PC-3 (cell line): Measurements from ENCODE around the gene BTBD2. TPM values are rescaled to one million over a fixed set of nuclear protein-coding genes. Genes with fewer than 3 reads are reported as not detected.

Experiments used
- ATAC-seq: fragments of 200-7000 bp; cut with Tn5 transposase; 2 replicates; pipeline ENCODE4 v1.9.1; 2020; ENCODE audit warnings: mild to moderate bottlenecking, moderate library complexity
- BruUV-seq: library from RNA; stranded (reverse); fragments of 400-500 nt; replicated peaks from 2 replicates; lab custom pipeline; 2021; lab: Mats Ljungman, UMichigan
- CTCF ChIA-PET: fragments of 300-600 bp; sonication (Branson Sonifier 250); formaldehyde crosslinking; loops from one replicate; lab custom pipeline; 2022; ENCODE audit warnings: antibody characterized with exemption; lab: Charles Lee
- POLR2A ChIA-PET: fragments of 300-600 bp; sonication (Branson Sonifier 250); formaldehyde crosslinking; loops from one replicate; lab custom pipeline; 2022; ENCODE audit warnings: antibody characterized with exemption; ENCODE audit not compliant: unreplicated experiment; lab: Charles Lee
- DNase-seq: peaks from one replicate; pipeline ENCODE4 v3.0.0-alpha.2; 2015
- H2AFZ ChIP-seq: fragments of 300-600 bp; sonication (generic); 2 replicates; pipeline ENCODE4 v1.6.0; 2016; ENCODE audit warnings: antibody characterized with exemption, low read length
- H3F3A ChIP-seq: fragments of 300-600 bp; sonication (generic); one replicate; pipeline ENCODE4 v1.6.0; 2017; ENCODE audit warnings: antibody characterized with exemption, low read length, control low read depth, mild to moderate bottlenecking; ENCODE audit not compliant: unreplicated experiment
- H3K27ac ChIP-seq: fragments of 300-600 bp; sonication (generic); 2 replicates; pipeline ENCODE4 v1.5.1; 2016; ENCODE audit warnings: mild to moderate bottlenecking, low read length
- H3K27me3 ChIP-seq: fragments of 300-600 bp; sonication (generic); 2 replicates; pipeline ENCODE4 v1.6.1; 2016; ENCODE audit warnings: low read length, mixed read lengths
- H3K36me3 ChIP-seq: fragments of 300-600 bp; sonication (generic); 2 replicates; pipeline ENCODE4 v1.6.1; 2016; ENCODE audit warnings: low read depth, mixed run types, low read length, mixed read lengths
- H3K4me1 ChIP-seq: fragments of 300-600 bp; sonication (generic); 2 replicates; pipeline ENCODE4 v1.5.1; 2016; ENCODE audit warnings: low read length; ENCODE audit not compliant: insufficient read depth
- H3K4me2 ChIP-seq: fragments of 300-600 bp; sonication (generic); 2 replicates; pipeline ENCODE4 v1.6.0; 2016; ENCODE audit warnings: low read length
- H3K4me3 ChIP-seq: fragments of 300-600 bp; sonication (generic); 2 replicates; pipeline ENCODE4 v1.5.1; 2016; ENCODE audit warnings: mild to moderate bottlenecking, low read length, mixed read lengths
- H3K79me2 ChIP-seq: fragments of 300-600 bp; sonication (generic); 2 replicates; pipeline ENCODE4 v1.6.1; 2017; ENCODE audit warnings: low read length, mixed read lengths
- H3K9ac ChIP-seq: fragments of 300-600 bp; sonication (generic); 2 replicates; pipeline ENCODE4 v1.6.0; 2016; ENCODE audit warnings: mild to moderate bottlenecking, low read length
- H3K9me2 ChIP-seq: fragments of 300-600 bp; sonication (generic); replicated peaks from 2 replicates; pipeline ENCODE4 v1.6.1; 2016; ENCODE audit warnings: mixed run types, low read length, mixed read lengths
- H3K9me3 ChIP-seq: fragments of 300-600 bp; sonication (generic); 2 replicates; pipeline ENCODE4 v1.6.1; 2016; ENCODE audit warnings: low read length, mixed read lengths
- H4K20me1 ChIP-seq: fragments of 300-600 bp; sonication (generic); 2 replicates; pipeline ENCODE4 v1.6.1; 2016; ENCODE audit warnings: low read length, mixed read lengths
- CTCF ChIP-seq: fragments of 300-600 bp; sonication (generic); conservative IDR thresholded peaks from 2 replicates; pipeline ENCODE4 v1.5.1; 2017; ENCODE audit warnings: antibody characterized with exemption, low read depth, mild to moderate bottlenecking, low read length
- EZH2 ChIP-seq: fragments of 300-600 bp; sonication (generic); IDR thresholded peaks from one replicate; pipeline ENCODE4 v1.6.1; 2017; ENCODE audit warnings: antibody characterized with exemption, mild to moderate bottlenecking, low read length; ENCODE audit not compliant: unreplicated experiment
- EZH2phosphoT487 ChIP-seq: fragments of 300-600 bp; sonication (generic); IDR thresholded peaks from 2 replicates; pipeline ENCODE4 v1.6.1; 2018; ENCODE audit warnings: mild to moderate bottlenecking, antibody characterized with exemption, low read length, borderline replicate concordance
- intact Hi-C: fragments of 100-400 bp; cut with micrococcal nuclease; formaldehyde crosslinking; loops from 2 replicates; pipeline ENCODE4 v1.9.0; 2023
- total RNA-seq: library from RNA; depleted of rRNA; stranded (reverse); fragments of >200 nt; gene quantifications from 2 replicates; pipeline ENCODE4 v1.2.3, GENCODE V29; 2014

The BTBD2 gene
- total RNA-seq, 1 experiment from 2014 or later: 72.0 TPM

- POLR2A ChIA-PET: no interaction called here
- H3K27ac ChIP-seq: no peak overlapping the region
- no peaks in the 10 kb centered on the region for H4K20me1 ChIP-seq
- BruUV-seq: no TSS peak
- no peaks in the 10 kb centered on the region for H3K9me3 ChIP-seq
- H3K9ac ChIP-seq: no peak overlapping the region
- peaks cover 41% of the 10 kb centered on the region for H3K79me2 ChIP-seq
- H3K36me3 ChIP-seq: no peaks in the 10 kb centered on the region
- TF ChIP-seq EZH2phosphoT487: no peak
- TF ChIP-seq EZH2: no peak
- TF ChIP-seq CTCF: no peak
- H3K9me2 ChIP-seq: no peaks in the 10 kb centered on the region
- no peaks in the 10 kb centered on the region for H3F3A ChIP-seq
- no peak overlapping the region for H3K4me2 ChIP-seq
- H3K4me3 ChIP-seq: no peak overlapping the region
- H3K27me3 ChIP-seq: no peaks in the 10 kb centered on the region
- intact Hi-C loops: no loop called here
- CTCF ChIA-PET: no interaction called here
- no peaks in the 10 kb centered on the region for H3K4me1 ChIP-seq
- DNase-seq: no peak
- H2AFZ ChIP-seq: no peak overlapping the region
- ATAC-seq: no peak
These were observed 58.5 kb downstream of the BTBD2 start for GRCh38 chr19:1956868-1957492.

GRCh38 chr19:1956122-1956494 lies 59.4 kb downstream of the BTBD2 start:
- CTCF ChIA-PET: no interaction called here
- Histone ChIP-seq H3F3A (no peaks in the 10 kb centered on the region), H3K9me3 (no peaks in the 10 kb centered on the region), H3K9ac (no peak overlapping the region), H3K27me3 (no peaks in the 10 kb centered on the region), H3K4me1 (no peaks in the 10 kb centered on the region), H3K4me2 (no peak overlapping the region), H2AFZ (no peak overlapping the region), H3K4me3 (no peak overlapping the region), H3K36me3 (no peaks in the 10 kb centered on the region), H3K79me2 (peaks cover 41% of the 10 kb centered on the region), H3K9me2 (no peaks in the 10 kb centered on the region), H3K27ac (no peak overlapping the region), H4K20me1 (no peaks in the 10 kb centered on the region)
- BruUV-seq: no TSS peak
- DNase-seq (no peak), ATAC-seq (no peak)
- POLR2A ChIA-PET: no interaction called here
- TF ChIP-seq CTCF (no peak), EZH2phosphoT487 (no peak), EZH2 (no peak)
- intact Hi-C loops: no loop called here

GRCh38 chr19:1955171-1956121 lies 60.1 kb downstream of the BTBD2 start:
- intact Hi-C loops: no loop called here
- ChIA-PET CTCF (no interaction called here), POLR2A (no interaction called here)
- no peaks in the 10 kb centered on the region for H3K27me3 ChIP-seq
- H3K9me3 ChIP-seq: no peaks in the 10 kb centered on the region
- no peak overlapping the region for H3K9ac ChIP-seq
- H3K27ac ChIP-seq: no peak overlapping the region
- H2AFZ ChIP-seq: no peak overlapping the region
- no peak overlapping the region for H3K4me2 ChIP-seq
- no peak for ATAC-seq
- no TSS peak for BruUV-seq
- no peaks in the 10 kb centered on the region for H3K4me1 ChIP-seq
- no peaks in the 10 kb centered on the region for H4K20me1 ChIP-seq
- TF ChIP-seq EZH2phosphoT487: no peak
- TF ChIP-seq CTCF: no peak
- no peak for TF ChIP-seq EZH2
- no peaks in the 10 kb centered on the region for H3K36me3 ChIP-seq
- no peak for DNase-seq
- peaks cover 46% of the 10 kb centered on the region for H3K79me2 ChIP-seq
- no peak overlapping the region for H3K4me3 ChIP-seq
- H3F3A ChIP-seq: no peaks in the 10 kb centered on the region
- H3K9me2 ChIP-seq: no peaks in the 10 kb centered on the region
